Immature natural killer cell (primary cell): ENCODE measurements around the gene PITHD1. TPM values are rescaled to one million over a fixed set of nuclear protein-coding genes. Genes with fewer than 3 reads are reported as not detected.
"Not testable (repeated sequence)": the region's sequence is repeated elsewhere in the genome, so short reads cannot be mapped to it uniquely, and the experiment has no call there.

Experiments
- DNase-seq, 3 donors: peaks; one replicate each; pipeline ENCODE4 v3.0.0; 2022; ENCODE audit warnings: mixed read lengths in 1 of 3
- H3K27ac Mint-ChIP-seq, 6 donors: one replicate each; pipeline ENCODE4 v1.8.0; 2020; ENCODE audit warnings: mixed read lengths in 6 of 6, mild to moderate bottlenecking in 5 of 6, inconsistent platforms in 4 of 6, moderate library complexity in 3 of 6
- H3K27me3 Mint-ChIP-seq, 3 donors: one replicate each; pipeline ENCODE4 v1.8.0; 2020 to 2021; ENCODE audit warnings: low read depth in 3 of 3, mild to moderate bottlenecking in 3 of 3, mixed read lengths in 3 of 3, moderate library complexity in 3 of 3, inconsistent platforms in 1 of 3
- H3K36me3 Mint-ChIP-seq, 3 donors: one replicate each; pipeline ENCODE4 v1.8.0; 2020; ENCODE audit warnings: mixed read lengths in 3 of 3, inconsistent platforms in 2 of 3, mild to moderate bottlenecking in 2 of 3
- H3K4me1 Mint-ChIP-seq, 2 donors: one replicate each; pipeline ENCODE4 v1.8.0; 2020; ENCODE audit warnings: inconsistent platforms in 2 of 2, mild to moderate bottlenecking in 2 of 2, mixed read lengths in 2 of 2, moderate library complexity in 1 of 2
- H3K4me3 Mint-ChIP-seq, 5 donors: one replicate each; pipeline ENCODE4 v1.8.0; 2020; ENCODE audit warnings: mild to moderate bottlenecking in 5 of 5, mixed read lengths in 5 of 5, inconsistent platforms in 3 of 5, moderate library complexity in 3 of 5
- H3K9me3 Mint-ChIP-seq, 6 donors: one replicate each; pipeline ENCODE4 v1.8.0; 2020; ENCODE audit warnings: mild to moderate bottlenecking in 6 of 6, mixed read lengths in 6 of 6, inconsistent platforms in 4 of 6, moderate library complexity in 3 of 6
- polyA plus RNA-seq, 3 donors: library from polyadenylated mRNA; unstranded; fragments of 300-500 nt; fragmentation: Illumina TruSeq; gene quantifications; one replicate each; pipeline ENCODE4 v1.2.3, GENCODE V29; 2021

PITHD1 gene
- polyA plus RNA-seq, 3 donors from 2014 or later = 62.5 to 89.2 (median 82.4) TPM

DNA sequence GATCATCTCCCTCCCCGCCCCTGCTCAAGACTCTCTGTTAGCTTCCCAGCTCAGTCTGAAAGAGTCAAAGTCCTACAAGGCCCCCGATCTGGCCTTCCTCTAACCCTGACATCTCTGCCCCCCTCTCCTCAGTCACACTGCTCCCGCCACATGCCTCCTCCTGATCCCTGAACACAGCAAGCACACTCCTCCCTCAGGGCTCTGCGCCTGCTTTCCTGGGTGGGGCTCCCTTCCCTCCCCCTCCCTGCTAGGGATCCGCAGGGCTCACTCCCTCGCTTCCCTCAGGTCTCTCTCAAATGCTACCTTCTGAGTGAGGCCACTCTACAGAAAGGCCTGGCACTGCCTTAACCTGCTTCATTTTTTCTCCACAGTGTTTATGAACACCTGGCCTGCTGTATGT lies 28.1 kb downstream of the PITHD1 start:
- peaks cover 0 to 6% (median 2%) of the 10 kb centered on the region in 3 donors for H3K27me3 Mint-ChIP-seq
- no peak for DNase-seq
- peaks cover 2 to 17% (median 5%) of the 10 kb centered on the region in 3 donors for H3K36me3 Mint-ChIP-seq
- no peak overlapping the region for H3K27ac Mint-ChIP-seq
- no peaks in the 10 kb centered on the region for H3K9me3 Mint-ChIP-seq
- peaks cover 6 to 10% of the 10 kb centered on the region in 2 donors for H3K4me1 Mint-ChIP-seq
- no peak overlapping the region for H3K4me3 Mint-ChIP-seq

DNA sequence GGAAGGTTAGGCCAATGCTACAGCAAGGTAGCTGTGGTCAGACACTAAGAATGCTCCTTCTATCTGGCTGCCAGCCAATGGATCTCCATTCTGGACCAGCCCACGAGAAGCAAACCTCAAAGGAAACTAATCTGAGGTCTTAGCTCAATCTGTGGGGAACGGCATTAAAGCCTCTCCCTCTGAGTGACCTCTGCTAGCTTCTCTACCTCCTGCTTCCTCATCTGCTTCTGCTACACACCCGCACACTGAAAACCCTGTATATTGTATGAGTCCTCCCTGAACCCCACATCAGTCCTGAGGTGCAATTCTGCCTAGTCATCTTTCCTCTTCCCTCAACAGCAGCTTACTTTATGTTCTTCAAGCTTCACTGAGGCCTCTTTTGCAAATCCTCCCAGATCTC lies 29.2 kb downstream of the PITHD1 start:
- no peak overlapping the region for H3K27ac Mint-ChIP-seq
- peaks cover 5 to 9% of the 10 kb centered on the region in 2 donors for H3K4me1 Mint-ChIP-seq
- no peak for DNase-seq
- no peaks in the 10 kb centered on the region for H3K9me3 Mint-ChIP-seq
- H3K27me3 Mint-ChIP-seq = peaks cover 0 to 6% (median 0%) of the 10 kb centered on the region in 3 donors
- H3K4me3 Mint-ChIP-seq = no peak overlapping the region
- H3K36me3 Mint-ChIP-seq = peaks cover 9 to 22% (median 10%) of the 10 kb centered on the region in 3 donors

DNA sequence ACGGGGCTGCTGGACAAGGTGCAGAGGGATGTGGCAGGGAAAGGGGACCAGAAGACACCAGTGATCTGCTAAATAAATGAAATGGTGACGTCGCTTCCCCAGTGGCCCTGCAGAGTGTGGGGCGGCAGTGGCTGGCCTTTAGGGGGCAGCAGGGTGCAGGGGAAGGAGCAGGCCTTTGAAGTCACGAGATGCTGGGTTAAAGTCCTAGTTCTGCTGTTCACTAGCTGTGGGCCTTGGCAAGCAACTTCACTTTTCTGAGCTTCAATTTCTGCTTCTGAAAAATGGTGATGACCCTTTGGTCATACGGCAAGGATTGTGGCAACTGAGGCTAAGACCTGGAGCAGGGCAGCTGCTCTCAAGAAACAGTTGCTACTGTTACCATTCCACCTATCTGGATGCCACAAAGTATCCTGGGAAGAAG lies 31.5 kb downstream of the PITHD1 start:
- H3K27ac Mint-ChIP-seq = peak overlapping the region in 4 of 6 donors; percentile 31 to 65 (median 56)
- H3K4me3 Mint-ChIP-seq = no peak overlapping the region

DNA sequence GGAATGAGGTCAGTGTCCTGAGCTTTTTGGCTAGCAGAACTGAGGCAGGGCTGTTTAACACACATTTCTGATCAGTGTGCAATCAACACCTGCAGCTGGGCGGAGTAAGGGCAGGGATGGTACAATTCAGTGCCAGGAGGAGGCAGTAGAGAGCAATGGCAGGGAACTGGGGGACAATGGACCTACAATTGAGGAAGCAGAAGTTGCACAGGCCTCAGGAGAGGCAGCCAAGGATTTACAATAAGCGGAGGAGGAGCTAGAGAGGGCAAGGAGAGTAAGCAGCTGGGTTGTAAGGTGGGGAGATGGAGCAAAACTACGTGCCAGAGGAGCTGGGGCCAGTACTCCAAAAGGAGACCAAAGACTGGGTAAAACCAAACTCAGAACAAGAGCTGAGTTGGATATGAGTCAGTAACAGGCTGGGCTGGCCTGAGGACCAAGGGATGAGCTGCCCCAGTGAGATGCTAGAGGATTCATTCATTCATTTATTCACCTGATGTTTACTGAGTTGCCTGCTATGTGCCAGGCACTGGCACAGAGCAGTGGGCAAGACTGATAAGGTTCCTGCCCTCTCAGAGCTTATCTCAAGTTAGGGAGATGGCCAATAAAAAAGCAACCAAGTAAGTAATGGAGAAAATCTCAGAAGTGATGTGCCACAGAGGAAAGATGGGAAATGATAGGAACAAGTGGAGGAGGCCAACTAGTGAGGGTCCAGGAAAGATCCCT lies 32.8 kb downstream of the PITHD1 start:
- Mint-ChIP-seq H3K4me1 (peaks cover 5 to 9% of the 10 kb centered on the region in 2 donors), H3K36me3 (peaks cover 14 to 18% (median 15%) of the 10 kb centered on the region in 3 donors), H3K9me3 (no peaks in the 10 kb centered on the region), H3K4me3 (no peak overlapping the region), H3K27me3 (peaks cover 0 to 6% (median 0%) of the 10 kb centered on the region in 3 donors), H3K27ac (peak overlapping the region in 3 of 6 donors; percentile 23 to 65 (median 57))
- DNase-seq = peak; percentile 28 to 44 (median 28)

More for the DNA sequence above, 31.5 kb downstream of the PITHD1 start:
- H3K9me3 Mint-ChIP-seq = no peaks in the 10 kb centered on the region
- H3K27me3 Mint-ChIP-seq = peaks cover 0 to 6% (median 0%) of the 10 kb centered on the region in 3 donors
- H3K4me1 Mint-ChIP-seq = peaks cover 5 to 9% of the 10 kb centered on the region in 2 donors
- H3K36me3 Mint-ChIP-seq = peaks cover 14 to 22% (median 16%) of the 10 kb centered on the region in 3 donors
- DNase-seq = peak; percentile 72 to 79 (median 76)

DNA sequence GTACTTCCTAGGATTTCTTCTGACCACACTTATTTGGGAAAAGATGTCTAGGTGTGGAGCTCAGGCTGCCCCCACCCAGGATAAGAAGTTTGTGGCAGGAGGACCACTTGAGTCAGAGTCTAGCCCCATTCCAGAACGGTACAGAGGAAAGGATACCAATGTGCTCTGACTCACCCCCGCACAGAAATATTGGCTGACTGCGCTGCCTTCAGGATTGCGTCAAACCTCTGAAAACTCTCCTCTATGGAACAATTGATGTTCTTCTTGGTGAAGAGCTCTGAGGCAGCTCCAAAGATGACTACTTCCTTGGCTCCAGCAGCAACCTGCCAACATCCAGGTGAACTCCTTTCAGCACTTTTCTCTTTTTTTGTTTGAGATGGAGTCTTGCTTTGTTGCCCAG lies 35.8 kb downstream of the PITHD1 start:
- Mint-ChIP-seq H3K4me3 (no peak overlapping the region), H3K27me3 (peaks cover 0 to 2% (median 0%) of the 10 kb centered on the region in 3 donors), H3K27ac (no peak overlapping the region), H3K4me1 (peaks cover 5 to 9% of the 10 kb centered on the region in 2 donors), H3K9me3 (no peaks in the 10 kb centered on the region), H3K36me3 (peaks cover 19 to 38% (median 20%) of the 10 kb centered on the region in 3 donors)
- no peak for DNase-seq

DNA sequence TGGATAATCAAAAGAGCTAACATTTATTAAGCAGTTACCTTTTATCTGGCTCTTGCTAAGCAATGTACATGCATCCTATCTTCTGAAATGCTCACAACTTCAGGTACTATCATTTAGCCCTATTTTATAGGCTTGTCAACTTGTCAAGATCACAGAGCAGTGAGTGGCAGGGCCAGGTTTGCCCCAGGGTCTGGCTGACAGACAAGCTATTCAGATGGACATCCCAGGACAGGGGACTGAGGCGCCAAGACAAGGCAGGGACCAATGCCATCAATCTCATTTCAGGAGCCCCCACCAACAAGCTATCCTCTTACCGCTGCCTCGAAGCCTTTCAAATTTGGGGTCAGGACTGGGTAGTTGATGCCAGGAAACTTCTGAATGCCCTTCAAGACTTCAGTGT lies 38.1 kb downstream of the PITHD1 start:
- Mint-ChIP-seq H3K9me3 (no peaks in the 10 kb centered on the region), H3K36me3 (peaks cover 14 to 35% (median 16%) of the 10 kb centered on the region in 3 donors)
- DNase-seq = no peak

DNA sequence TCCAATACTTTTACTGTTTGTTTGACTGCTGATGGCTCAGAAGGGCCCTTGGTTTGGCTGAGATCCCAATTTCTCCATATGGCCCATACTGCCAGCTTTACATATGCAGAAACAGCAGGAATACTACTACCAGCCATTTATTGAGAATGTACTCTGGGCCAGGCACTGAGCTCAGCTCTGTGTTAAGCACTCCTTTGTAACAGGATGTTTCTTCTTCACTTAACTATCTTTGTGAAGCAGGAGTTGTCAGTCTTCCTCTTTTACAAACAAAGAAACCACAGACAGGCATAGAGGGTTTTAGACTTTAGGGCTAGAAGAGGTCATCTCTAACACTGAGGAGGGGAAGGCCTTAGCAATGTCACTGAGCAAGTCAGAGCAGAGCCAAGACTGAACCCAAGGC lies 38.7 kb downstream of the PITHD1 start:
- Mint-ChIP-seq H3K9me3 (no peaks in the 10 kb centered on the region), H3K27ac (no peak overlapping the region), H3K36me3 (peaks cover 12 to 29% (median 12%) of the 10 kb centered on the region in 3 donors)

More for the DNA sequence above, 38.1 kb downstream of the PITHD1 start:
- Mint-ChIP-seq H3K27ac (no peak overlapping the region), H3K4me1 (no peaks in the 10 kb centered on the region), H3K27me3 (peaks cover 0 to 2% (median 0%) of the 10 kb centered on the region in 3 donors), H3K4me3 (no peak overlapping the region)

DNA sequence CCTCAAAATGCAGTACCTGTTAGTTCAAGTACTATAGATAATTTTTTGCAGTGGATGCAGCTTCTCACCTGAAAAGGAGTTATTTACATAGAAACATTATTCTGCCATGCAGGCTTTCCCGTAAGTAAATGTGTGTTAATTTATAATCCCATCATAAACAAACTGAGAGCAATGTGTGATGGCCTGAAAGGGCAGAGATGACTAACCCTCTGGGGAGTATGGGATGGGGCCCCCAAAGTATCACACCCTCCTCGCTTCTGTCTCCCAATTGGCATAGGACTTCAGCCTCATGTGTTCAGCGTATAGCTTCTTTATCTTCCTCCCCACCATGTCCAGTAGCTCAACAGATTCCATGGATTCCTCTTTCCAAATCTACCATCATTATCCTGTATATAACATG lies 39.4 kb downstream of the PITHD1 start:
- peaks cover 0 to 2% (median 0%) of the 10 kb centered on the region in 3 donors for H3K27me3 Mint-ChIP-seq
- H3K9me3 Mint-ChIP-seq = no peaks in the 10 kb centered on the region
- H3K36me3 Mint-ChIP-seq = peaks cover 9 to 26% (median 12%) of the 10 kb centered on the region in 3 donors
- no peak overlapping the region for H3K4me3 Mint-ChIP-seq
- H3K4me1 Mint-ChIP-seq = no peaks in the 10 kb centered on the region
- no peak overlapping the region for H3K27ac Mint-ChIP-seq
- no peak for DNase-seq

More for the DNA sequence above, 38.7 kb downstream of the PITHD1 start:
- DNase-seq = no peak
- H3K4me1 Mint-ChIP-seq = no peaks in the 10 kb centered on the region
- no peak overlapping the region for H3K4me3 Mint-ChIP-seq
- peaks cover 0 to 2% (median 0%) of the 10 kb centered on the region in 3 donors for H3K27me3 Mint-ChIP-seq

DNA sequence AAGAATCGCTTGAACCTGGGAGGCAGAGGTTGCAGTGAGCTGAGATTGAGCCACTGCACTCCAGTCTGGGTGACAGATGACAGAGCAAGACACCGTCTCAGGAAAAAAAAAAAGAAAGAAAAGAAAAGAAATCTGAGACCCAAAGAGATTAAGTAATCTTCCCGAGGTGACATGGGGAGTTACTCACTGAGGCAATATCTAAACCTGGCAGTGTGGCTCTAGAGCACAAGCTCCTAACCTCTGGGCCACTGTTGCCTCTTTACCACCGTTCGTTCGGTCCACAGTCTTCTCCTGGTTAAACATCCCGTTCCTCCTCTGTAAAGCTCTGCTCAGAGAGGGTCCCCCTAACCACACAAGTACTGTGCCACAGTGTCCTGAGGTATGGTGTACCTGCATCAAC lies 45.5 kb downstream of the PITHD1 start:
- Mint-ChIP-seq H3K9me3 (no peaks in the 10 kb centered on the region), H3K27me3 (peaks cover 4 to 11% (median 6%) of the 10 kb centered on the region in 3 donors), H3K27ac (peak overlapping the region; percentile 72 to 98 (median 96)), H3K36me3 (no peaks in the 10 kb centered on the region), H3K4me3 (peak overlapping the region; percentile 62 to 95 (median 95)), H3K4me1 (peaks cover 19 to 29% of the 10 kb centered on the region in 2 donors)
- DNase-seq = no peak

DNA sequence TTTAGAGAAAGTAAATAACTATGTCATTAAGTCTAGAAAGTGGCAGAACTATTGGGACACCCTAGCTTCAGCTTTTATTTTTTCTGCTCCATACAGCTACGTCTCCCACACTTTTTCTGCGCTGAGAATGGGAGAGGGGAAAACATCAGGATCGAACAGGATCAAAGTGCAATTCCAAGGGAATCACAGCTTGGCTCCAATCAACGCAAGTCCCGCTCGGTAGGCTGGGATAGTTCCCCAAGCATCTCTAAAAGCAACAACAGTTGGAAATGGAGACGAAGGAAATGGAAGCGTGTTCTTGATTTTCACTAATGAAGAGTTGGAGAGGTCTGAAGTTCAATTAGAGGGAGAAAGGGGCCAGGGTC lies 46.5 kb downstream of the PITHD1 start:
- no peak for DNase-seq
- H3K27ac Mint-ChIP-seq = peak overlapping the region; percentile 92 to 98 (median 96)
- peaks cover 19 to 29% of the 10 kb centered on the region in 2 donors for H3K4me1 Mint-ChIP-seq
- no peaks in the 10 kb centered on the region for H3K9me3 Mint-ChIP-seq
- H3K36me3 Mint-ChIP-seq = no peaks in the 10 kb centered on the region
- H3K4me3 Mint-ChIP-seq = peak overlapping the region; percentile 94 to 96 (median 95)
- peaks cover 4 to 11% (median 6%) of the 10 kb centered on the region in 3 donors for H3K27me3 Mint-ChIP-seq

DNA sequence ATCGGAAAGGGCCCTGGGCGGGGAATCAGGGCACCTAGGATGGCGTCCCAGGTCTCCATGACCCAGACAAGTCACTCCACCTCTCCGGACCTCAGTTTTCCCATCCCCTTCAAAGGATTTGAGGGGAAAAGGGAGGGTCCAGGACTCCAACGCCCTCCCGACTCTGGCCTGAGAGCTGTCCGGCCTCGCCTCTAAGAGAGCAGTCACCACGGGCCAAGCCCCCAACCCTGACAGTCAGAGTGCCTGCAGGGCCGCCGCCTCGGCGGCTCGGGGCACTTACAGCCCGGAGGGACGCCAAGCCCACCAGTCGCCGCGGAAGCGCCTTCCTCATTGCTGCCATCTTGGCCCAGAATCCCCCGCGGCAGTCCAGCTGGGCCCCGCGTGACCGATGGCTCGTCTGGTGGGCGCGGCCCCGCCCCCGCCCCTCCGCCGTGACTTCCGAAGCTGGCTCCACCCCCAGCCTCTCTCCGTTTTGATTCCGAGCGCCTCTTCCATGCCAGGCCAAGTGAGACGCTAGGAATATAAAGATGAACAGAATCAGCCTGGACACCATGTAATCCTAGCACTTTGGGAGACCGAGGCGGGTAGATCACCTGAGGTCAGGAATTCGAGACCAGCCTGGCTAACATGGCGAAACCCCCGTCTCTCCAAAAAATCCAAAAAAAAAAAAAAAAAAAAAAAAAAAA lies 47.0 kb downstream of the PITHD1 start, which contains the start of gene HMGCL:
TSS of gene HMGCL (minus strand) at position 354 of the 686 bp plus-strand sequence. CDS start at position 340, 14 bp downstream.
- H3K27ac Mint-ChIP-seq = peak within 1 kb of the TSS; percentile 92 to 98 (median 96)
- DNase-seq = peak; percentile 80 to 83 (median 82)
- no peaks in the 10 kb centered on the region for H3K36me3 Mint-ChIP-seq
- peak within 1 kb of the TSS; percentile 94 to 96 (median 95) for H3K4me3 Mint-ChIP-seq
- H3K27me3 Mint-ChIP-seq = peaks cover 4 to 11% (median 6%) of the 10 kb centered on the region in 3 donors
- peaks cover 19 to 29% of the 10 kb centered on the region in 2 donors for H3K4me1 Mint-ChIP-seq
- no peaks in the 10 kb centered on the region for H3K9me3 Mint-ChIP-seq

DNA sequence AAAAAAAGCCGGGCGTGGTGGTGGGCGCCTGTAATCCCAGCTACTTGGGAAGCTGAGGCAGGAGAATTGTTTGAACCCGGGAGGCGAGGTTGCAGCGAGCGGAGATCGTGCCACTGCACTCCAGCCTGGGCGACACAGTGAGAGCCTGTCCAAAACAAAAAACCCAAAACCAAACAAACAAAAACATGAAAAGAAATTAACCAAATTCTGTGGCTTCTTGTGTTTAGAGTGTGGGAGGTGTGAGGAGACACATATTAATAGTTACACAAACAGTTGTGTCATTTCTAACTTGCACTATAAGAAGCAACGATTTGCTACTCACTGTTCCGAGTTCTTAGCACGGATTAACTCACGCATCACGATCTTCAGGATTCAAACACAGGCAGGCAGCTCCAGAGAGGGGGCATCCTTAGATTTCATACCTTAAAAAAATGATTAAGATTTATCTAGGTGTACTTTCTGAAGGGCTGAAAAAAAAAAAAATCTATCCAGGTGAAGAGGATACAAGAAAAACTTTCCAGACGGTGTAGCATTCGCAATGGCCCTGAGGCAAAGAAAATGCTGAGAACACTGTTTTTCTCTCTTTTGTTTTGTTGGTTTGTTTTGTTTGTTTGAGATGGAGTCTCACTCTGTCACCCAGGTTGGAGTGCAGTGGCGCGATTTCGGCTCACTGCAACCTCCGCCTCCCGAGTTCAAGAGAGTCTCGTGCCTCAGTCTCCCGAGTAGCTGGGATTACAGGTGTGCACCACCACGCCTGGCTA lies 47.7 kb downstream of the PITHD1 start:
- peaks cover 19 to 29% of the 10 kb centered on the region in 2 donors for H3K4me1 Mint-ChIP-seq
- H3K27ac Mint-ChIP-seq = peak overlapping the region; percentile 92 to 98 (median 96)
- peaks cover 4 to 11% (median 6%) of the 10 kb centered on the region in 3 donors for H3K27me3 Mint-ChIP-seq
- peak overlapping the region; percentile 94 to 96 (median 95) for H3K4me3 Mint-ChIP-seq
- no peaks in the 10 kb centered on the region for H3K9me3 Mint-ChIP-seq
- peak in 1 of 3 donors; percentile 19 for DNase-seq
- no peaks in the 10 kb centered on the region for H3K36me3 Mint-ChIP-seq

DNA sequence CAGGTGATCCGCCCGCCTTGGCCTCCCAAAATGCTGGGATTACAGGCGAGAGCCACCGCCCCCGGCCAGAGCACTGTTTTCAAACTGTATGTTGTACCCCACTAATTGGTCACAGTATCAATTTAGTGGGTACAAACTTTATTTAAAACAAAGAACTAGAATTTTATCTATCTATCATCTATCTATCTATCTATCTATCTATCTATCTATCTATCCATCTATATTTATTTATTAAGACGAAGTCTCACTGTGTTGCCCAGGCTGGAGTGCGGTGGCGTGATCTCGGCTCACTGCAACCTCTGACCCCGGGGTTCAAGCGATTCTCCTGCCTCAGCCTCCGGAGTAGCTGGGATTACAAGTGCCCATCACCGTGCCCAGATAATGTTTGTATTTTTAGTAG lies 48.4 kb downstream of the PITHD1 start:
- Mint-ChIP-seq H3K27me3 (peaks cover 4 to 11% (median 6%) of the 10 kb centered on the region in 3 donors), H3K4me3 (peak overlapping the region; percentile 49 to 96 (median 60)), H3K4me1 (peaks cover 19 to 29% of the 10 kb centered on the region in 2 donors)
- H3K27ac Mint-ChIP-seq, DNase-seq, H3K9me3 Mint-ChIP-seq, H3K36me3 Mint-ChIP-seq: not testable (repeated sequence)
